IPS DF 4.7 (cell line): ENCODE measurements around the gene SNX33.
"Not testable (repeated sequence)": the region's sequence is repeated elsewhere in the genome, so short reads cannot be mapped to it uniquely, and the experiment has no call there.

ENCODE experiments used
- DNase-seq: peaks from one replicate; pipeline ENCODE4 v3.0.0-alpha.2; 2013; ENCODE audit warnings: low spot score; ENCODE audit errors: extremely low read depth

Gene SNX33

GRCh38 chr15:75699961-75700874 is 52.5 kb downstream of the SNX33 start:
- DNase-seq = not testable (repeated sequence)

GRCh38 chr15:75701071-75702003 is 53.6 kb downstream of the SNX33 start:
- DNase-seq = not testable (repeated sequence)

- DNase-seq = no peak
Observed at GRCh38 chr15:75702436-75702835, 54.7 kb downstream of the SNX33 start.

GRCh38 chr15:75703440-75704262 is 55.9 kb downstream of the SNX33 start:
- DNase-seq = not testable (repeated sequence)

GRCh38 chr15:75704263-75704615 is 56.5 kb downstream of the SNX33 start:
- DNase-seq = no peak

- DNase-seq = no peak
Observed at GRCh38 chr15:75704618-75705017, 56.9 kb downstream of the SNX33 start.

- DNase-seq = not testable (repeated sequence)
Observed at GRCh38 chr15:75705375-75705774, 57.7 kb downstream of the SNX33 start.

GRCh38 chr15:75705854-75706681 is 58.4 kb downstream of the SNX33 start:
- no peak for DNase-seq

GRCh38 chr15:75706682-75706954 is 58.9 kb downstream of the SNX33 start:
- DNase-seq = no peak

GRCh38 chr15:75709458-75709857 is 61.7 kb downstream of the SNX33 start:
- DNase-seq = not testable (repeated sequence)

GRCh38 chr15:75710874-75711273 is 63.2 kb downstream of the SNX33 start:
- DNase-seq = not testable (repeated sequence)

- not testable (repeated sequence) for DNase-seq
Observed at GRCh38 chr15:75711495-75711894, 63.8 kb downstream of the SNX33 start.
